Common myeloid progenitor, CD34-positive (primary cell): ENCODE results near the gene TMEM201.
A peak's percentile ranks its signal among the peaks of the same experiment; 100 is the strongest.

Source experiments
- CTCF ChIA-PET: fragments of 350-600 bp; sonication (Branson Sonifier 250); formaldehyde crosslinking; loops from one replicate; lab custom pipeline; 2021; ENCODE audit warnings: antibody characterized with exemption; lab: Charles Lee
- POLR2A ChIA-PET: fragments of 350-600 bp; sonication (Branson Sonifier 250); formaldehyde crosslinking; loops from one replicate; lab custom pipeline; 2021; ENCODE audit warnings: antibody characterized with exemption; lab: Charles Lee
- DNase-seq, 3 donors: peaks; one replicate each; pipeline versions ENCODE4 v3.0.0 to v3.0.0-alpha.2; 2013
- H3K27ac ChIP-seq, 2 experiments: 1 replicate in 1 of 2; 2 replicates in 1 of 2; pipeline ENCODE4 v1.7.0; 2013; ENCODE audit warnings: inconsistent platforms in 2 of 2, low read length in 2 of 2, mild to moderate bottlenecking in 2 of 2, low read depth in 1 of 2, moderate library complexity in 1 of 2; ENCODE audit not compliant: severe bottlenecking in 2 of 2, insufficient read depth in 1 of 2, poor library complexity in 1 of 2
- H3K27me3 ChIP-seq, 5 experiments: replicated peaks in 2 of 5; 1 replicate in 3 of 5; 2 replicates in 2 of 5; pipeline versions ENCODE4 v1.6.1 to v1.7.0; 2013; ENCODE audit warnings: low read length in 4 of 5, mild to moderate bottlenecking in 2 of 5, moderate library complexity in 2 of 5, inconsistent platforms in 1 of 5; ENCODE audit not compliant: insufficient read depth in 5 of 5, control insufficient read depth in 4 of 5
- H3K36me3 ChIP-seq, 4 experiments: 1 replicate in 2 of 4; 2 replicates in 2 of 4; pipeline versions ENCODE4 v1.6.1 to v1.7.0; 2013; ENCODE audit warnings: low read length in 3 of 4, control low read depth in 1 of 4, mild to moderate bottlenecking in 1 of 4; ENCODE audit not compliant: control insufficient read depth in 4 of 4, insufficient read depth in 4 of 4
- H3K4me1 ChIP-seq, 4 experiments: 1 replicate in 3 of 4; 2 replicates in 1 of 4; pipeline versions ENCODE4 v1.6.1 to v1.7.1; 2013; ENCODE audit warnings: low read length in 3 of 4, mild to moderate bottlenecking in 3 of 4, control low read depth in 1 of 4, inconsistent platforms in 1 of 4, moderate library complexity in 1 of 4; ENCODE audit not compliant: control insufficient read depth in 4 of 4, insufficient read depth in 4 of 4; ENCODE audit errors: control extremely low read depth in 1 of 4
- H3K4me3 ChIP-seq, 7 experiments: 1 replicate in 4 of 7; 2 replicates in 3 of 7; pipeline versions ENCODE4 v1.5.1 to v1.7.0; 2013; ENCODE audit warnings: mild to moderate bottlenecking in 7 of 7, low read length in 6 of 7, moderate library complexity in 6 of 7, inconsistent platforms in 2 of 7, low read depth in 2 of 7, control low read depth in 1 of 7; ENCODE audit not compliant: insufficient read depth in 4 of 7, control insufficient read depth in 1 of 7; ENCODE audit errors: extremely low read depth in 1 of 7
- H3K9me3 ChIP-seq, 5 experiments: 1 replicate in 4 of 5; 2 replicates in 1 of 5; pipeline versions ENCODE4 v1.6.1 to v1.7.1; 2013; ENCODE audit warnings: low read length in 4 of 5, mild to moderate bottlenecking in 2 of 5, inconsistent platforms in 1 of 5, low read depth in 1 of 5, moderate library complexity in 1 of 5; ENCODE audit not compliant: control insufficient read depth in 4 of 5, insufficient read depth in 2 of 5; ENCODE audit errors: control extremely low read depth in 1 of 5
- WGBS: methylation state at CpG from one replicate; pipeline ENCODE4 v1.1.5; 2013; ENCODE audit not compliant: insufficient coverage; 5-methylcytosine and 5-hydroxymethylcytosine counted together

The TMEM201 gene

DNA sequence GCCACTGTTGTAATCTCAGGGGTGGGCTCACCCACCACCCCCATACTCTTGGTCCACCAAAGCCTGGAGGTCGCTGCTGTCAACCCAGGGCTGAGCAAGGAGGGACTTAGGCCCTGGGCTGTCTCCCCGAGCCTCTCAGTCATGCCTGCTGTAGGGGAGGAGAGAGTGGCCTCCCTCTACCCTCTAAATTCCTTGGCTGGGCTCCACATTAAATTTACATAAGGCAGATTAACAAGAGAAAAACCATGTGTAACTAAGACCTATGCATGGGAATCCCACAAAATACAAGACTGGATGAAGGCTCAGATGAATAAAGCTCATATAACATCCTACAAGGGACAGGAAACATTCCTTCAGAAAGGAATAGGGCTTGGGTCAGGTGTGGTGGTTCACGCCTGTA, 61.1 kb downstream of the TMEM201 start:
- Histone ChIP-seq H3K27me3 (no peaks in the 10 kb centered on the region), H3K4me1 (peaks cover 5 to 54% (median 39%) of the 10 kb centered on the region in 4 experiments), H3K9me3 (no peaks in the 10 kb centered on the region), H3K27ac (no peak overlapping the region), H3K4me3 (no peak overlapping the region), H3K36me3 (peaks cover 0 to 4% (median 2%) of the 10 kb centered on the region in 4 experiments)
- CTCF ChIA-PET = interaction anchor here (0.9 to 6.4 kb wide), 2 partner anchors 21 to 26 kb away, joined by 3 to 78 read pairs; no protein-coding TSS in a partner anchor
- POLR2A ChIA-PET = interaction anchor here (0.6 to 3.4 kb wide), 2 partner anchors 18 to 19 kb away, joined by 5 to 21 read pairs; no protein-coding TSS in a partner anchor
- no CpG with 5 or more reads among the region's 3 CpGs for WGBS
- DNase-seq = no peak

GRCh38 chr1:9651220-9651564, 62.5 kb downstream of the TMEM201 start:
- no peak for DNase-seq
- Histone ChIP-seq H3K4me3 (peak overlapping the region; percentile 48 to 91 (median 83)), H3K27me3 (no peaks in the 10 kb centered on the region), H3K4me1 (peaks cover 2 to 57% (median 44%) of the 10 kb centered on the region in 4 experiments), H3K9me3 (no peaks in the 10 kb centered on the region), H3K36me3 (peaks cover 0 to 4% (median 2%) of the 10 kb centered on the region in 4 experiments), H3K27ac (peak overlapping the region in 1 of 2 experiments; percentile 54)
- WGBS = 4% methylated on average over 10 of the region's 10 CpGs
- CTCF ChIA-PET = interaction anchor here (1.2 to 6.4 kb wide), 4 partner anchors 9 to 40 kb away, joined by 3 to 78 read pairs (median 6); no protein-coding TSS in a partner anchor
- POLR2A ChIA-PET = interaction anchor here (0.8 to 3.4 kb wide), 2 partner anchors 17 to 21 kb away, joined by 6 to 21 read pairs; no protein-coding TSS in a partner anchor

GRCh38 chr1:9651565-9652378, 63.1 kb downstream of the TMEM201 start, which contains the start of gene PIK3CD:
PIK3CD (plus strand) TSS chr1:9651731; CDS start chr1:9710456, 58,725 bp downstream.
- ChIA-PET CTCF (interaction anchor here (1.2 to 6.4 kb wide), 5 partner anchors 10 to 40 kb away, joined by 3 to 78 read pairs (median 6); no protein-coding TSS in a partner anchor), POLR2A (interaction anchor here (0.6 to 3.4 kb wide), 6 partner anchors 8 to 53 kb away, joined by 3 to 21 read pairs (median 4); no protein-coding TSS in a partner anchor)
- Histone ChIP-seq H3K27me3 (no peaks in the 10 kb centered on the region), H3K4me3 (peak within 1 kb of the TSS; percentile 48 to 91 (median 83)), H3K27ac (peak within 1 kb of the TSS; percentile 40 to 66), H3K36me3 (peaks cover 0 to 4% (median 2%) of the 10 kb centered on the region in 4 experiments), H3K4me1 (peaks cover 2 to 60% (median 44%) of the 10 kb centered on the region in 4 experiments), H3K9me3 (no peaks in the 10 kb centered on the region)
- DNase-seq = peak; percentile 40 to 75 (median 65)
- WGBS = 0% methylated on average over 54 of the region's 94 CpGs

DNA sequence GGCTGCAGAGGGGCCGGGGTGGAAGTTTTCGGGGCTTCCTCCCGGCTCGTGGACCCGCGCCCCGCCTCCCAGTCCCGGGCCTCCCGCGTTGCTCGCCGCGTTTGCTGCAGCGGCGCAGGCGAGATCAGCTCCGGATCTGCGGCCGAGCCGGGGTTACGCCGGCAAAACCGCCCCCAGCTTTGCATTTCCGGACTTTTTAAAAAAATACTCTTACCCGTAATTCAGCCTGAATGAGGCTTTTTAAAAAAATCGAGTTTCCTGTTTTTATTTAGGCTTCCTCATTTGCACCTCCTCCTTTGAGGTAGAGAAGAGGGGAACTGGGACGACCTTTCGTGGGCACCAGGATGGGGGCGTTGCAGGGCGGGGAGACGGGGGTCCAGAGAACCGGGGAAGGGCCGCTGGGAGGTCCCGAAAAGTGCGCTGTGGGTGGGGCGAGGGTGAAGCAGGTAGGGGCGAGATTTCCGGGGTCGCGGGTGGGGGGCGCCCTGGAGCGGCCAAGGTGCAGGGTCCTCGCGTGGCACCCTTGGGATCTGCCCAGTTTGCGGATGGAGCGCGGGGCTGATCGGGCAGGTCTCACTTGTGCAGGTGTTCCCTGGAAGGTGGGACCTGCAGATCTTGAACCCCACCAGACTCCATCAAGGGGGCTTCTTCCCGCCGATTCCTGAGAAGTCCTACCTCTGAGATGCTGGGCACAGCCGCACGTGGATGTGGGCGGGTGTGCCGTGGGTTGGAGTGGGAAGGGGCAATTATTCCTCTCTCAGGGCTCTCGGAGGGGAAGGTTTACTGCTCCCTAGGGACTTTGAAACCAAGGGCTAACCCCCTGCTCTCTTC, 63.9 kb downstream of the TMEM201 start:
- Histone ChIP-seq H3K36me3 (peaks cover 0 to 4% (median 2%) of the 10 kb centered on the region in 4 experiments), H3K9me3 (no peaks in the 10 kb centered on the region), H3K4me3 (peak overlapping the region; percentile 48 to 91 (median 83)), H3K27me3 (no peaks in the 10 kb centered on the region), H3K4me1 (peaks cover 2 to 65% (median 48%) of the 10 kb centered on the region in 4 experiments), H3K27ac (peak overlapping the region; percentile 40 to 66)
- ChIA-PET CTCF (interaction anchor here (0.7 to 6.4 kb wide), 11 partner anchors 18 to 159 kb away, joined by 3 to 78 read pairs (median 5); no protein-coding TSS in a partner anchor), POLR2A (interaction anchor here (0.6 to 3.4 kb wide), 8 partner anchors 9 to 52 kb away, joined by 3 to 21 read pairs (median 3); no protein-coding TSS in a partner anchor)
- under 1% methylated on average over 44 of the region's 55 CpGs for WGBS
- DNase-seq = peak; percentile 82 to 90 (median 89)

GRCh38 chr1:9653210-9653490, 64.4 kb downstream of the TMEM201 start:
- ChIA-PET POLR2A (interaction anchor here (0.6 to 2.0 kb wide), 3 partner anchors 30 to 41 kb away, joined by 3 to 7 read pairs (median 3); no protein-coding TSS in a partner anchor), CTCF (interaction anchor here (0.7 to 6.4 kb wide), 11 partner anchors 13 to 159 kb away, joined by 3 to 78 read pairs (median 5); no protein-coding TSS in a partner anchor)
- H3K4me1 ChIP-seq = peaks cover 2 to 71% (median 52%) of the 10 kb centered on the region in 4 experiments

GRCh38 chr1:9653491-9654050, 64.9 kb downstream of the TMEM201 start:
- H3K27me3 ChIP-seq = no peaks in the 10 kb centered on the region
- ChIA-PET CTCF (interaction anchor here (0.7 to 6.4 kb wide), 12 partner anchors 13 to 158 kb away, joined by 3 to 78 read pairs (median 4); no protein-coding TSS in a partner anchor), POLR2A (interaction anchor here (0.6 to 2.0 kb wide), 3 partner anchors 30 to 40 kb away, joined by 3 to 7 read pairs (median 3); no protein-coding TSS in a partner anchor)
- H3K36me3 ChIP-seq = peaks cover 0 to 2% (median 0%) of the 10 kb centered on the region in 4 experiments
- H3K9me3 ChIP-seq = no peaks in the 10 kb centered on the region
- peak in 2 of 3 donors; percentile 31 to 49 for DNase-seq
- WGBS = 44% methylated on average over 5 of the region's 10 CpGs
- H3K4me3 ChIP-seq = peak overlapping the region in 6 of 7 experiments; percentile 48 to 91 (median 82)
- H3K27ac ChIP-seq = peak overlapping the region in 1 of 2 experiments; percentile 51
- peaks cover 2 to 73% (median 53%) of the 10 kb centered on the region in 4 experiments for H3K4me1 ChIP-seq

More at GRCh38 chr1:9653210-9653490, 64.4 kb downstream of the TMEM201 start:
- H3K9me3 ChIP-seq = no peaks in the 10 kb centered on the region
- DNase-seq = peak in 1 of 3 donors; percentile 17
- H3K27me3 ChIP-seq = no peaks in the 10 kb centered on the region
- H3K27ac ChIP-seq = peak overlapping the region; percentile 40 to 66
- WGBS = no CpG with 5 or more reads among the region's 11 CpGs
- peak overlapping the region in 6 of 7 experiments; percentile 48 to 91 (median 82) for H3K4me3 ChIP-seq
- H3K36me3 ChIP-seq = peaks cover 0 to 2% (median 2%) of the 10 kb centered on the region in 4 experiments
